GM18520 (cell line): ENCODE results near the gene NAV3.

Experiments used
- ATAC-seq: cut with Tn5 transposase; IDR thresholded peaks from one replicate; pipeline ENCODE4 v1.9.1; 2021; ENCODE audit not compliant: unreplicated experiment

The NAV3 gene

DNA sequence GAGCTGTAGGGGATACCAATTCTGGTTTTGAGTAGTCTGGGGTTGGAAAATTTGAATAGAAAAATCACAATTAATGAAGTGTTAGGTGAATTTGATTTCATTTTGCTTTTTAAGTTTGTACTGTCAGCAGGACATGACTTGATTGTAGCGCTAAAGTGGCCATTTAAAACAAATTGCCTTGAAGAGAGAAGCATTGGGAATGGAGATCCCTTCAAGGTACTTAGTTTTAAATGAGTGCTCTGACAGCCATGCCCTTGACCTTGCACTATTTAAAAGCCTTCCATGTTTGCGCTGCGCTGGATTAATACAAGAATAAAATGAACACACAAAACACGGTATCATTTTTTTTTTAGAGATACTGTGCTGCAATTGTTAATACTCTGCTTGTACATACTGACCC is 345.9 kb downstream of the NAV3 start:
- ATAC-seq: no peak

DNA sequence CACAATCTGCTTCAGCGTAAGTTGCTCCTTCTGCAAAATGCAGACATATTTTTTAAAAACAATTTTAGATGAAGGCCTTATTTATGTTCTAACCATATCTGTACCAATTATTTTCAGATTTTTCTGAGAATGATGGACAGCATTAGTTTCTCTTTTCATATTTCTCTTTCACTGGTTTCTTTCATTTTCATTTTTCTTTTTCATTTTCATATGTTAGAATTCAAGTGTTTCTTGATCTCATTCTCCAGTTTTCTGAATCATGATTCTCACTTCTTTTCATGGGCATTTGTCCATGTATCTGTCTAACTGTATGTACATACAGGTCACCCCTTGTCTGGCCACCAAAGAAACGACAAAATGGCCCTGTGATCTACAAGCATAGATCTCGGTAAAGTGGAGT is 346.6 kb downstream of the NAV3 start:
- ATAC-seq: peak; percentile 39

- ATAC-seq: no peak
Measured at GRCh38 chr12:78179346-78179745, 348.7 kb downstream of the NAV3 start.

DNA sequence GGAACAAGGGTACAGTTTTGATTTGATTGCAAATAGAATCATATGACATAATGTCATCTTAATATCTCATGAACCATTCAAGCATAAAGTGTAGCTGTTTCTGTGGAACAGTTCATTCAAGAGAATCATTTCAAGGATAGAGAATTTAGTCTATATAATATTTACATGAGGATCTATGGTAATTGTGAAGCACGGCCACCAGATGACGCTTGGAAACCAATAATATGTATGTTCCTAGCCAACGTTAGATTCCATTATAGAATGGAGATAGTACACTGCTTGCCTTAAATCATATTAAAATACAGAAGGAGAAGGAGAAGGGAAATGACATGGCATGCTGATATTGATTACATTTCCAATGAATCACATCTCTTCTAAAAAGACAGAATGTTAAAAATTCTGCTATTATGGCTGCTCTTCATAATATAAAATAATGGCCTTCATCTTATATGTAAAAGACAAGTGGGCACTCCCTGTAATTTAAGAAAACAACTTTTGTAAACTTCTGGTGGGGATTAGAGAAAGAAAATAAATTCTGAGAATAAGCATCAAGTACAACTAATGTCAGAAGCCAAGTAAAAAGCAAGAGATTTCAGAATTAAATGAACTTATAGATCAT is 351.0 kb downstream of the NAV3 start:
- ATAC-seq: no peak

GRCh38 chr12:78183824-78184223 is 353.1 kb downstream of the NAV3 start:
- no peak for ATAC-seq

DNA sequence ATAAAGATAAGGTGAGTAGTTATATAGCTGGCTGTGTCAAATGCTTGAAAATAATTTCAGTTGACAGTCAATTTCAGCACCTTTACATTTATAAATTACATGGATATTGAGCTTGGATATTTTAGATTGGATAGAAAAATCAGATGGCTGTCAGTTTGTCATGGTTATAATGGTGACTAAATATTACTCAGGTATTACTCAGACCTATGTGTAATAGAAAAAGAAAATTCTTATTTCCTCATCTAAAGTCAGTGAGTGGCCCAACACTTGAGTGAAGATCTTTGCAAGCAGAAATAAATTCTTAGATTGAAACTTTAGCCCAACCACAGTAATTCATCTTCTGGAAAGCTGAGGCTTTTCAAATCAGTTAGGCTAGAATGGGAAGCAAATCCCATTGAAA is 354.4 kb downstream of the NAV3 start:
- ATAC-seq: no peak

DNA sequence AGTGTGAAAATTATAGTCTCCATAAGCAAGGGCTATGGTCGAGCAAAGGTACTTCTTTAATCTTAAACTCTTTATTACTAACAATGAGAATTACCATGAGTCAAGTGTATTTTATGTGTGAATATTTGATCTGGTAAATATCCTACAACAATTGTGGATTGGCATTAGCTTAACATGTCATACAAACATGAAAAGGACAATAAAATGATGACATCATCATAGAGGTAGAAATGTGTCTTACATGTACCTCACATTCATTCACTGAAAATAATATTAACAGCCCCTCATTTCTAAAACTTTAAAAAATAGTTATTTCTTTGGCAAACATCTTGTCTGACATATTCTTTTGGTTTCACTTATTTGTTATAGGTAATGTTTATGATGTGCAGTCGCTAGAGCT is 355.0 kb downstream of the NAV3 start:
- no peak for ATAC-seq

DNA sequence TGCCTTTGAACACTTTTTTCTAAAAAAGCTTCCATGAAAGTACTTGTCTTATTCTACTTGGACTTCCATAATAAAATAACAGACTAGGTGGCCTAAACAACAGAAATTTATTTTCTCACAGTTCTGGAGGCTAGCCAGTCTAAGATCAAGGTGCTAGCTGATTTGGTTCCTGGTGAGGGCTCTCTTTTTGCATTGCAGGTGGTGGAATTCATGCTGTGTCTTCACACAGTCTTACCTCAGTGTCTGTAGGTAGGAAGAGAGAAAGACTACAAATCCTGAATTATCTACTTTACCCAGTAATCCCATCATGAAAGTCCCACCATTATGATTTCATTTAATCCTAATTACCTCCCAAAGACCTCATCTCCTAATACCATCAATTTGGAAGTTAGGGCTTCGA is 356.0 kb downstream of the NAV3 start:
- no peak for ATAC-seq

DNA sequence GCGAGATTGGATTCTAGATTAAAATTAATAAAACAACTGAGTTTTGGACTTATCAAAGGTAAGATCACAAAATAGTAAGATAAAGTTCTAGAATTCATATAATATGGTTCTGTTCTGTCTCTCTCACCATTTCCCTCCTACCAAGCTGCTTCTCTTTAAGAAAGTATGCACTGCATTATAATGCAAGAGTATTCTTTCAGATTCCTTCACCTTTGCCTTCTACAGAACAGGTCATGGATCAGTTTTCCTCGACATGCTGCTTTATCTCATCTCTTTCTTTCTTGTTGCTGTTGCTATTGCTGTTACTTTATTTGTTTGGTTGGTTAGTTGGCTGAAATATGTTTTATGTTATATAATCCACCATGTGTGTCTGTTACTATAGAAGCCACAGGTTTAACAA is 357.0 kb downstream of the NAV3 start:
- no peak for ATAC-seq

DNA sequence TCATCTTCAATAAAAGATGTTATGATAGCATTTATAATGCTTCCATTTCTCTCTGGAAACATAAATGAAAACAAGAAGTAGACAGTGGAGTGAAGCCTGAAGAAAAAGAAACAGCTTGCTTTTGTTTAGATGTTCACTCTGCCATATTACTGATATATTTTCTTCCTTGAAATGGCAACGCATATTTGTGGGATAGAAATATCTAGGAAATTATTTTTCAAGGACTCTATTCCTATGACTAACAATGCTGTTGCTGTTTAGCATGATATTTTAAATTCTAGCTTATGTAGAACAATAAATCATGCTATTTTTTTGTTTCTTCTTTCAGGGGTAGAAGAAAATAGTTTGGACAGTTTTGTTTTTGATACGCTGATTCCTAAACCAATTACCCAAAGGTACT is 359.0 kb downstream of the NAV3 start:
- no peak for ATAC-seq

DNA sequence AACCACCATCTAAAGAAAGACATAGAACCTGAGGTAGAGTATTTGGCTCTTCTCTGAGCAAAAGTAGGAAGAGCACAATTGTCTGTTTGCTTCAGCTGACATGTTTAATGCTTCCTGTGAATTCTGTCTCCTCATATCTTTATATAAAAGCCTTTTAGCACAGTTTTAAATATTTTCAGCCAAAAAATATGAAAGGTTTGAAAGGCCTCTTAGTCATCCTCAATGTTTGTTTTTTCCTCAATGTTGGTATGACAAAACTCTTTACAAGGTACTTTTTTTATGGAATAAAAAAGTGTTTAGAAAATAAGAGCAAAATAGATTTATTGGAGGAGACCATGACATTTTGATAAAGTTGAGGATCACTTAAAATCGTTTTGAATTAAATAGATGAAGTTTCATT is 360.9 kb downstream of the NAV3 start:
- no peak for ATAC-seq

DNA sequence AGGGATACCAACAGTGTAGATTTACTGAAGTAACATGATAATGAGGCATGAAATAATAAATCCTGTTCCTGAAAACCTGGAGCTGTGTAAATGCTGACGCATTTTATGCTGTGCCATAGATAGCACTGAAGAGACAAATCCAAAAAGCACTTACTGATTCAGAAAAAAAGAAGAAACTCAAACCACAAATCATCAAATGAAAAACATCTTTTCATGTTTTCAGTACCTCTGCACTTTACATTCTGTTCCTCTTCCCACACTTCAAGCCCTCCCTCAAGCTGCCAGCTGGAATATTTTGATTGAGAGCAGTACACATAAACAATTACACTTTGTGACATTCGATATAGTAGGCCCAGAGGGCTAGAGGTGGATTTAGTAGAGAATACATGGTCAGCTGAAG is 362.3 kb downstream of the NAV3 start:
- ATAC-seq: no peak

- ATAC-seq: no peak
Measured at GRCh38 chr12:78194448-78194847, 363.8 kb downstream of the NAV3 start.

GRCh38 chr12:78198896-78199295 is 368.2 kb downstream of the NAV3 start:
- ATAC-seq: no peak

DNA sequence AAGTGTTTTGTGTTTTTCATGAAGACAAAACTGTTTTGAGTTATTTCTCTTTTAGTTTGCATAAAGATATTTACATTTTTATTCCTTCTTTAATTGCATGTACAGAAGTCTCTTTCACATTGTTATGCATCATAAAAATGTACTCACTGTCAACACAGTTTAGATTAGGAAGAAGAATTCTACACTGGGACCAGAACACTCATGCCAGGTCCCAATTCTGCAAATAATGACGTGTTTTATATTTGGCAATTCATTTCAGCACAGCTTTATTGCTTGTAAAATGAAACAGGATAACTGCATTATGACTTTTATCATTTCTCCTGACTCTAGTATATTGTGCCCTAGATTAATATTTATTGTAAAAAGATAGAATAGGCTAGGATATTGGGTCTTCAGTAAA is 369.2 kb downstream of the NAV3 start:
- ATAC-seq: no peak

DNA sequence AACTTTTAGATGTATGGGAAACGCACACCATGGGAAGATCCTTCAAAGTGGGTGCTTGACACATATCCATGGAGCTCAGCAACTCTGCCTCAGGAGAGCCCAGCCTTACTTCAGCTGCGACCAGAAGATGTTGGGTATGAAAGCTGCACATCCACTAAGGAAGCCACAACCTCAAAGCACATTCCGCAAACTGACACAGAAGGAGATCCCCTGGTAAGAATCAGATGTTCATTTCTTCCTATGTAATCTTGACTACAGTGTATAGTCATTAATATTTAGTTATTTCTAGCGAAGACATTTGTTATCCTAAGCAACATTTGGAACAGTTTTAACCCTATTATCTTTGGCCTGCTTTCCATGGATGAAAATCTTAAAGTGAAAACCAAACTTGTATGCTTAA is 374.2 kb downstream of the NAV3 start:
- ATAC-seq: no peak

- ATAC-seq: no peak
Measured at GRCh38 chr12:78208092-78208491, 377.4 kb downstream of the NAV3 start.

DNA sequence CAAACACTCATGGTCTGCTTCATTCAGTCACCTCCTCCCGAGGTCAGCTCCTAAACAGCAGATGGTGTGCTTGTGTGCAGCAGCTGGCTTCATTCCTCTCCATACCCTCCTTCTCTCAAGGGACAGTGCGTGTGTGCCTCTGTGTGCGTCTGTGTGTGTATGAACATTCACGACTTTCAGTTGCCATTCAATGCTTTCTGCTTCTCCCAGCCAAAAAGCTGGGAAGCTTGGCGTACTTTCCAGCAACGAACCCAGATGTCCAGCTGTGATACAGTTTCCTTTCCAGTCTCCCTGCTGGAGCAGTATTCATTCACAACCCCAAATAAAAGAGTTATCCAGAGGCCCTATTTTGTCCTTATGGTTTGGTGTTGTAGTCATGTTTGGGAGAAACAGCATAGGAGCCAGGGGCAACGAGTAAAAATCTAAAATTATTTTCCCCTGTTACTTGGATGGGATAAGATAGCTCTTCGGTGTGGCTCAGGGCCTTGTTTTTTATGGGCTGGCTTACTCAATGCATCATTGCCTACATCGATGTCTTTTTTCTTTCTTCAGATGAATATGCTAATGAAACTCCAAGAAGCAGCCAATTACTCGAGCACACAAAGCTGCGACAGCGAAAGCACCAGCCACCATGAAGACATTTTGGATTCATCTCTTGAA is 379.3 kb downstream of the NAV3 start:
- no peak for ATAC-seq

DNA sequence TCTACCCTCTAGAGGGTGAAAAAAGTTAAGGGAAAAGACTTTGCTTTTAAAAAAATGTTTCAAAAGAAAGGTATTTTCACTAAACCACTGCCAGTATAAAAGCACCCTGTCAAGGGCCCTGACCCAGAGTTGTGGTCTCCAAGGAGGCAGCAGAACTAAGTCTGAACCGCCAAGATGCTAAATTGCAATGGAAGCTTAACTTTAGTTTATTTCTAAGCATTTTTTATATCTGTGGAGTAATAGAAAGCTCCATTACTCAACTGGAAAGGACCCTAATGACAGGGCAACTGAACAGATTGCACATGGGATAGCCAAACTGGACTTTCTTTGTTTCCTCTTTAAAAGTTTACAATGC is 379.8 kb downstream of the NAV3 start:
- ATAC-seq: no peak

GRCh38 chr12:78210894-78211302 is 380.2 kb downstream of the NAV3 start:
- ATAC-seq: no peak

- no peak for ATAC-seq
Measured at GRCh38 chr12:78220811-78221210, 390.1 kb downstream of the NAV3 start.

DNA sequence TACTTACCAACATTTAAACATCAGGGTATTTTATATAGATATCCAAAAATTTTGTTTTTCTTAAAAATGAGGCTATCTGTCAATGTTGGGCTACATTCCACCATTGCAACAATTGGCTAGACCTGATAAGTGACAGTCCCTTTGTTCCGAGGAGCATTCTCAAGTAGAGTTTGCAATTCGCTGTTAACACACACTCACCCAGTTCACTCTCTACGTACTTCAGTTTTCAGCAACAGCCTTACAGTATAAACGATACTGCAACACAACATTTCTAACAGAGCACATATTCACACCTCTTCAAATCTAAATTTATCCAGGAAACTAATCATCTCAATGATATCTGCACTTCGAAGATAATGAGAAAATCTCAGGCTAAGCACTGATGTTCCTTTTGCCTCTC is 393.5 kb downstream of the NAV3 start:
- ATAC-seq: no peak

GRCh38 chr12:78226763-78227162 is 396.1 kb downstream of the NAV3 start:
- ATAC-seq: no peak
